HepG2 (cell line): ENCODE data around the gene HEXIM1. TPM values are rescaled to one million over a fixed set of nuclear protein-coding genes. Genes with fewer than 3 reads are reported as not detected.

Source experiments
- ATRX ChIP-seq: sonication (generic); formaldehyde crosslinking; IDR thresholded peaks from 2 replicates; pipeline ENCODE4 v1.4.0; 2020; ENCODE audit warnings: missing genetic modification reagents, borderline replicate concordance
- DNMT1 ChIP-seq: sonication (generic); formaldehyde crosslinking; IDR thresholded peaks from 2 replicates; pipeline ENCODE4 v1.5.1; 2020; ENCODE audit warnings: mild to moderate bottlenecking, missing genetic modification reagents
- IRF2 ChIP-seq: IDR thresholded peaks from 2 replicates; pipeline ENCODE4 v1.6.1; 2018; ENCODE audit warnings: missing genetic modification reagents, missing compliant biosample characterization
- JARID2 ChIP-seq: sonication (generic); formaldehyde crosslinking; IDR thresholded peaks from 2 replicates; pipeline ENCODE4 v1.8.1; 2023; ENCODE audit warnings: missing genetic modification reagents, inconsistent platforms; ENCODE audit not compliant: insufficient replicate concordance
- KLF12 ChIP-seq: sonication (generic); formaldehyde crosslinking; IDR thresholded peaks from 2 replicates; pipeline ENCODE4 v1.4.0; 2020; ENCODE audit warnings: missing genetic modification reagents, borderline replicate concordance
- POLR2G ChIP-seq: fragments of 200-400 bp; formaldehyde crosslinking; IDR thresholded peaks from 2 replicates; pipeline ENCODE4 v1.6.1; 2018; ENCODE audit warnings: mild to moderate bottlenecking, low read depth, low read length, moderate library complexity
- RBFOX2 ChIP-seq: fragments of 200-400 bp; formaldehyde crosslinking; IDR thresholded peaks from 2 replicates; pipeline ENCODE4 v1.6.1; 2017; ENCODE audit warnings: low read depth, mild to moderate bottlenecking, low read length
- SIN3A ChIP-seq: IDR thresholded peaks from 2 replicates; pipeline ENCODE4 v1.6.1; 2011; ENCODE audit warnings: low read depth, mild to moderate bottlenecking, control low read depth, low read length, borderline replicate concordance
- SP2 ChIP-seq: sonication (generic); formaldehyde crosslinking; IDR thresholded peaks from 2 replicates; pipeline ENCODE4 v1.5.1; 2020; ENCODE audit warnings: mild to moderate bottlenecking, missing genetic modification reagents
- THAP7 ChIP-seq: sonication (generic); formaldehyde crosslinking; IDR thresholded peaks from 2 replicates; pipeline ENCODE4 v1.8.1; 2023; ENCODE audit warnings: mild to moderate bottlenecking, missing genetic modification reagents
- TP53 ChIP-seq: sonication (generic); formaldehyde crosslinking; conservative IDR thresholded peaks from 2 replicates; pipeline ENCODE4 v1.4.0; 2020; ENCODE audit warnings: missing genetic modification reagents
- UBTF ChIP-seq: sonication (generic); formaldehyde crosslinking; IDR thresholded peaks from 2 replicates; pipeline ENCODE4 v1.4.0; 2020; ENCODE audit warnings: mild to moderate bottlenecking, missing genetic modification reagents
- ZBTB34 ChIP-seq: sonication (generic); formaldehyde crosslinking; IDR thresholded peaks from 2 replicates; pipeline ENCODE4 v1.8.0; 2022; ENCODE audit warnings: mild to moderate bottlenecking, missing genetic modification reagents
- ZMYM2 ChIP-seq: sonication (generic); formaldehyde crosslinking; IDR thresholded peaks from 2 replicates; pipeline ENCODE4 v1.8.0; 2022; ENCODE audit warnings: mild to moderate bottlenecking, missing genetic modification reagents
- ZNF383 ChIP-seq: sonication (generic); formaldehyde crosslinking; IDR thresholded peaks from 2 replicates; pipeline ENCODE4 v1.4.0; 2020; ENCODE audit warnings: missing genetic modification reagents, mild to moderate bottlenecking, borderline replicate concordance
- ZNF414 ChIP-seq: sonication (generic); formaldehyde crosslinking; IDR thresholded peaks from 2 replicates; pipeline ENCODE4 v1.5.0; 2020; ENCODE audit warnings: missing genetic modification reagents
- ZNF572 ChIP-seq: sonication (generic); formaldehyde crosslinking; IDR thresholded peaks from 2 replicates; pipeline ENCODE4 v1.5.1; 2020; ENCODE audit warnings: mild to moderate bottlenecking, missing genetic modification reagents
- ZNF609 ChIP-seq: sonication (generic); formaldehyde crosslinking; IDR thresholded peaks from 2 replicates; pipeline ENCODE4 v1.4.0; 2020; ENCODE audit warnings: mild to moderate bottlenecking, missing genetic modification reagents, borderline replicate concordance
- ZNF704 ChIP-seq: sonication (generic); formaldehyde crosslinking; IDR thresholded peaks from 2 replicates; pipeline ENCODE4 v1.8.1; 2023; ENCODE audit warnings: mild to moderate bottlenecking, inconsistent platforms, moderate library complexity, missing genetic modification reagents, borderline replicate concordance
- polyA plus RNA-seq, 8 experiments: library from polyadenylated mRNA; depleted of rRNA in 3 of 8; stranded (reverse) in 7 of 8; unstranded in 1 of 8; fragments of >200 nt; fragmentation: Illumina TruSeq in 4 of 8; extraction: Trizol in 4 of 8; gene quantifications; 2 replicates each; pipeline versions ENCODE4 v1.2.1 to v1.2.3, GENCODE V29; 2011 to 2016; ENCODE audit warnings: low read depth in 4 of 8, missing spikeins in 1 of 8, mixed read lengths in 1 of 8; ENCODE audit not compliant: insufficient read depth in 1 of 8
- total RNA-seq, 5 experiments: library from RNA; depleted of rRNA; stranded (reverse); fragments of >200 nt; fragmentation: Illumina TruSeq; extraction: Trizol; gene quantifications; 2 replicates each; pipeline ENCODE4 v1.2.3, GENCODE V29; 2016; ENCODE audit warnings: low read depth in 1 of 5

HEXIM1 gene
- total and polyA plus RNA-seq, 2 of the 13 experiments (the other 11 are each of a cell fraction or from before 2014, with no cell fraction given) = 10.5 to 16.6 TPM

GRCh38 chr17:45127207-45127547 is 21.1 kb upstream of the HEXIM1 start (continued):
- TF ChIP-seq ZNF609 (CRISPR knock-in tag) (0 out of 2 replicates have a peak, but pooled peaks have one; percentile 10), ZNF383 (CRISPR knock-in tag) (0 out of 2 replicates have a peak, but pooled peaks have one; percentile 42), TP53 (CRISPR knock-in tag) (no peak), JARID2 (no peak), IRF2 (CRISPR knock-in tag) (no peak), ZBTB34 (CRISPR knock-in tag) (no peak), POLR2G (no peak), KLF12 (CRISPR knock-in tag) (no peak), UBTF (CRISPR knock-in tag) (no peak), RBFOX2 (no peak), ZNF704 (no peak), ZNF572 (CRISPR knock-in tag) (peak; percentile 73; the same call in 1 of the 2 replicates), SIN3A (no peak), DNMT1 (no peak), ZNF414 (CRISPR knock-in tag) (no peak), SP2 (CRISPR knock-in tag) (0 out of 2 replicates have a peak, but pooled peaks have one; percentile 44), THAP7 (CRISPR knock-in tag) (no peak), ZMYM2 (CRISPR knock-in tag) (no peak), ATRX (CRISPR knock-in tag) (no peak)
